Right forelimb (tissue), 1 donor: Measurements from ENCODE around the gene SLC35F4.
"Not testable (repeated sequence)": the region's sequence is repeated elsewhere in the genome, so short reads cannot be mapped to it uniquely, and the experiment has no call there.

Experiments used
- DNase-seq: peaks from one replicate; pipeline ENCODE4 v3.0.0-alpha.2; 2018

The SLC35F4 gene

GRCh38 chr14:57714487-57714931 lies 151.4 kb downstream of the SLC35F4 start:
- DNase-seq, result no peak

GRCh38 chr14:57712698-57713097 lies 153.2 kb downstream of the SLC35F4 start:
- DNase-seq, result no peak

- DNase-seq, result no peak
These were observed 153.8 kb downstream of the SLC35F4 start for GRCh38 chr14:57712102-57712501.

- DNase-seq, result no peak
These were observed 156.0 kb downstream of the SLC35F4 start for GRCh38 chr14:57709909-57710308.

GRCh38 chr14:57709086-57709485 lies 156.8 kb downstream of the SLC35F4 start:
- DNase-seq, result not testable (repeated sequence)

GRCh38 chr14:57707219-57707618 lies 158.7 kb downstream of the SLC35F4 start:
- no peak for DNase-seq

GRCh38 chr14:57704763-57705162 lies 161.1 kb downstream of the SLC35F4 start:
- DNase-seq, result no peak

- DNase-seq, result no peak
These were observed 165.9 kb downstream of the SLC35F4 start for GRCh38 chr14:57699947-57700346.

- no peak for DNase-seq
These were observed 173.2 kb downstream of the SLC35F4 start for GRCh38 chr14:57692671-57693070.

- DNase-seq, result no peak
These were observed 178.5 kb downstream of the SLC35F4 start for GRCh38 chr14:57687416-57687815.

GRCh38 chr14:57686304-57686703 lies 179.6 kb downstream of the SLC35F4 start:
- no peak for DNase-seq

GRCh38 chr14:57671021-57671420 lies 194.9 kb downstream of the SLC35F4 start:
- DNase-seq, result no peak

GRCh38 chr14:57660208-57660607 lies 205.7 kb downstream of the SLC35F4 start:
- no peak for DNase-seq

GRCh38 chr14:57659052-57659451 lies 206.8 kb downstream of the SLC35F4 start:
- DNase-seq, result no peak

- DNase-seq, result no peak
These were observed 208.4 kb downstream of the SLC35F4 start for GRCh38 chr14:57657487-57657886.

GRCh38 chr14:57656853-57657252 lies 209.0 kb downstream of the SLC35F4 start:
- no peak for DNase-seq

- no peak for DNase-seq
These were observed 213.1 kb downstream of the SLC35F4 start for GRCh38 chr14:57652769-57653168.

- DNase-seq, result no peak
These were observed 224.1 kb downstream of the SLC35F4 start for GRCh38 chr14:57641776-57642175.

GRCh38 chr14:57640036-57640435 lies 225.9 kb downstream of the SLC35F4 start:
- DNase-seq, result no peak

- no peak for DNase-seq
These were observed 228.0 kb downstream of the SLC35F4 start for GRCh38 chr14:57637901-57638300.

- DNase-seq, result no peak
These were observed 231.6 kb downstream of the SLC35F4 start for GRCh38 chr14:57634335-57634734.

GRCh38 chr14:57632649-57633048 lies 233.2 kb downstream of the SLC35F4 start:
- no peak for DNase-seq

GRCh38 chr14:57617510-57617909 lies 248.4 kb downstream of the SLC35F4 start:
- no peak for DNase-seq

GRCh38 chr14:57612946-57613345 lies 252.9 kb downstream of the SLC35F4 start:
- no peak for DNase-seq

GRCh38 chr14:57611555-57612075 lies 254.3 kb downstream of the SLC35F4 start:
- DNase-seq, result no peak

GRCh38 chr14:57610631-57611030 lies 255.3 kb downstream of the SLC35F4 start:
- DNase-seq, result no peak
